HG03095 (cell line): Measurements from ENCODE around the gene C16orf86.

Source experiments
- ATAC-seq: cut with Tn5 transposase; IDR thresholded peaks from one replicate; pipeline ENCODE4 v1.9.1; 2021; ENCODE audit warnings: moderate library complexity; ENCODE audit not compliant: unreplicated experiment

Gene C16orf86, protein sequence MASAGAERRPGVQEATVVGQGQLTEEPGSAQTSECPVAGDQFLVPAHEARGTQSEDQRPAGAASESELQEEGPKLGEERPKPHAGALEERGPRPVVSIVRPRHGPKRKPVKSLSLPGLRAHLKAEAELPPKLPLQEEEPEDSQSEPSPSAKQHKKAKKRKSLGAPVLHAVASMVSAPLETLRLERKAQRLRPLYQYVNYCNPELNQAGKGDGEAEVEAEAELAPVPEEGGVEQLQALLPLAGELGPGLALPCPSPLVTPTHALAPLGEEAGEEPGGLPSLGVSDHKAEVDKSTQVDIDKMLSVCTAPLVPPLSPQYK

DNA sequence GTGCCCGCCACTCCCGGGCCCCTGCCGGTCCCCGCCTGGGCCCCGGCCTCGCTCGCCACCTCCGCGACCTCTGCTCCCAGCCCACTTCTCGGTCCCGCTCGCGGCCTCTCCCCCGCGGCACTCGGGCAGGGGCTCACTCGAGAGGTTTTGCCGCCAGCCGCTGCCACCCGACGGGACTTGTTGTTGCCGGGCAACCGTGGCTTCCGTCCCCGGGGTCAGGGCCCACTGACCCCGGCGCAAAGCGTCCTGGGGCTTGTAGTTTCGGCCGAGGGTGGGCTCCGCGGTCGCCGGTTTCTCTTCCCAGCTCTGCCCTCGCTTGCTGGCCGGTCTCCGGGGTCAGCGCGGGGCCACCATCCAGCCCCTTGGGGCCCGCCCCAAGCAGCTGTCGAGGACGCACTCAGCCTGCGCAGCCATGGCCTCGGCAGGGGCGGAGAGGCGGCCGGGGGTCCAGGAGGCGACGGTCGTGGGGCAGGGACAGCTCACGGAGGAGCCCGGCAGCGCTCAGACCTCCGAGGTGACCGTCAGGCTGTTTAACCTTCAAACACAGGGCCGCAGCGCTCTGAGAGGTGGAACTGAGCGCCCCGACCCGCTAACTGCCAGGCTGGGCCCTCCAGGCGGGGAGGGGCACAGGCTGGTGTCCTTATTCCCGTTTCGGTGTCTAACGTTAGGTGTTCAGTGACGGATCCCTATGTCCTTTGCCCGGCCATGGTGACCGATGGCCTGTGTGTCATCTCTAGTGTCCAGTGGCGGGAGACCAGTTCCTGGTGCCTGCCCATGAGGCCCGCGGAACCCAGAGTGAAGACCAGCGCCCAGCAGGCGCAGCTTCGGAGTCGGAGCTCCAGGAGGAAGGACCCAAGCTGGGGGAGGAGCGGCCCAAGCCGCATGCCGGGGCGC is at the start of gene C16orf86, which contains the start of gene ENKD1:
Gene C16orf86 (plus strand): TSS at position 256 of the 894 bp plus-strand sequence. CDS start 157 bp downstream, at position 413.
Gene ENKD1 (minus strand): TSS at position 192 of the 894 bp plus-strand sequence. CDS start 308 bp downstream, outside the sequence.
- peak; percentile 47 for ATAC-seq

DNA sequence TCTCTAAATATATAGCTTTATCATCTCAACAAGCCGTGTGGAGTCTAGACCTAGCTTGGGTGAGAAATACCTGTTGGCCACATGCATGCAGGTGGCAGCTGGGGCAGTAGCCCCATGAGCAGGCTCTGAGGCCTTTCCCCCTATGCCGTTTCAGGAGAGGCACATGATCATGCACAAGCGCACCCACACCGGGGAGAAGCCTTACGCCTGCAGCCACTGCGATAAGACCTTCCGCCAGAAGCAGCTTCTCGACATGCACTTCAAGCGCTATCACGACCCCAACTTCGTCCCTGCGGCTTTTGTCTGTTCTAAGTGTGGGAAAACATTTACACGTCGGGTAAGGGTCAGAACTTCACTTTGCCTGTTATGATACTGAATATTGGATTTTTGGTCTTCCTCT is 38.4 kb upstream of the C16orf86 start:
- no peak for ATAC-seq

DNA sequence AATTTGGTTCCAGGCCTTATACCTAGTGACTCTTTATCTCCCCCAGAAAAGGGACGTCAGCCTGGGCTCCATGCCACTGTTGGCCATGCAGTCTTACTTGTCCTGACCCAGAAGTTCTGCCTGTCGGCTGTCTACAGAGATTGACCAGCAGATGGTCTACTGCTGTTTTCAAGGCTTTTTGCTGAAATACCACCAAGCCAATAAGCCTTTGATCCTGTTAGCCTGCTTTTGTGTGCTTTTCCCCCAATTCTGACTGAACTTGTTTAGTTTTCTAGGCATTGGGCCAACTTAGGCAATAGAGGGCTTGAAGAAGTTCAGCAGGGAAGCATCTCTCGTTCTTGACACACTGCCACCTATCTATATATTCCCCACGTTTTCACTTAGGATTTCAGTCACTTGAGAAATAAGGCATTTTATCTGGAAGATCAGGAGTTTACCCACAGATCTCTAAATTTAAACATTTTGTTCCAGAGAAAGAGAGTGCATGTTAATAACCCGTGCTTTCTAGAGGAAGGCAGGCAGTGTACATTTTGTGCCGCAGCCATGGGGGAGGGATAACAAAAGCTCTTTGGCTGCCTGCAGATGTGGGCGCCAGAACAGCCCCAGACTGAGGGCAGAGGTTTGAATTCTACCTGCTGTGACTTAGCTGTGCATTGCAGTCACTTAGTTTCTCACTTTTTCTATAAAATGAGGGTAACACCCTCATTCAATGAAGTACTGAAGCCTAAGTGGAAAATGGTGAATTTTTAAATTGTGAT is 34.0 kb upstream of the C16orf86 start:
- no peak for ATAC-seq

DNA sequence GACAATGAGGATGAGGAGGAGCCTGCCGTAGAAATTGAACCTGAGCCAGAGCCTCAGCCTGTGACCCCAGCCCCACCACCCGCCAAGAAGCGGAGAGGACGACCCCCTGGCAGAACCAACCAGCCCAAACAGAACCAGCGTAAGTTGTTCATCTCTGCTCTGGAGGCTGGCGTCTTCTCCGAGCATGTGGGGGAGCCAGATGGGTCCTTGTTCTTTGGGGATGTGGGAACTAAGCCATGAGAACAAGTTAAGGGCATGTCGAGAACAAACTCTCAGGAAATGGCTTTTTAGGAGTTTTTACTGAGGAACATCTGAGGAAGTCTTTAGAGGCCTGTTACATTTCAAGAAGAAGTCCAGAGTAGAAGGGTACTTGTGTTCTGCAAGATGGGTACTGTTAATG is 29.9 kb upstream of the C16orf86 start:
- ATAC-seq: no peak

DNA sequence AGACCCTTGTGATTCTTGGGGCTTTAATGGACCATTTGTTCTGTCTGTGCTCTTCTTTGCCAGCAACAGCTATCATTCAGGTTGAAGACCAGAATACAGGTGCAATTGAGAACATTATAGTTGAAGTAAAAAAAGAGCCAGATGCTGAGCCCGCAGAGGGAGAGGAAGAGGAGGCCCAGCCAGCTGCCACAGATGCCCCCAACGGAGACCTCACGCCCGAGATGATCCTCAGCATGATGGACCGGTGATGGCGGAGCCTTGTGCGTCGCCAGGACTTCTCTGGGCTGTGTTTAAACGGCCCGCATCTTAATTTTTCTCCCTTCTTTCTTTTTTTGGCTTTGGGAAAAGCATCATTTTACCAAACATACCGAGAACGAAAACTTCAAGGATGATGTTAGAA is 29.0 kb upstream of the C16orf86 start:
- no peak for ATAC-seq

DNA sequence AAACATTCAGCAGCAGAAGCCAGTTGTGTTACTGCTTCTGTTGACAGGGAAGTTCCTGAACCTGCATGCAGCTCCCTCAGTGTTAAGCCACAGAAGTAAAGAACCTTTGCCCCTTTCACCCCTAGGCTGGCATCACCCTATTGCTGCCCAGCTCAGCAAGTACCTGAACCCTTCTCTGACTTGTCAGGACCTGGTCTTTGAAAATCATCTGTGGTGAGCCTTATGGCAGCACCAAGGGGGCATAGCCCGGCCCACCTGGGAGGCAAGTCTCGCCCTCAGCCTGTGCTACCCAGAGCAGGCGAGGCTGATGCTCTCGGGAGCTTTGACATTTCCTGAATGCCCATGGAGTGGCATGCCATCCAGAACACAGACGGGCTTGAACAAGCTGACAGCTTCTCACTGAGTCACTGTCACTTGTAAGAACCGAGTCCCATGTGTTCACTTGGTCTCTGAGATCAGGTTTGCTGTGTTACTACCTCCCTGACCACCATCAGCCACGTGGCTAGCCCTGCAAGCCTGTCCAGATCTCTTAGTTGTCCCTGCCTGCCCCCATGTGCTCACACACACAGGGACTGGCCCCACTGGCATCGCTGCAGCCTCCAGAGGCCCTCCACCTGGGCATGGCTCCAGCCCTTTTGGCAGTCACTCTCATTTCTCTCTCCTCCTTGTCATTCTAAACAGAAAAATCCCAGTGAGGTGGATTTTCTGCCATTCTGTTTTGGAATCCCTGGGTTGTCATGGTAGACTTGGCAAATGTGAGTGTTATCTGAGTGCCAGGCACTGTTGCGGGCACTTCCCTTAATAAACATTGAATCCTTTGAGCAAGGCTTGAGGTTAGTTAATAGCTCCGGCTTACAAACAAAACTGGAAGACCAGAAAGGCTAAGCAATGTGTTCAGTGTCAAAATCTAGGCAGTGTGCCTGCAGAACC is 24.6 kb upstream of the C16orf86 start:
- ATAC-seq: no peak

DNA sequence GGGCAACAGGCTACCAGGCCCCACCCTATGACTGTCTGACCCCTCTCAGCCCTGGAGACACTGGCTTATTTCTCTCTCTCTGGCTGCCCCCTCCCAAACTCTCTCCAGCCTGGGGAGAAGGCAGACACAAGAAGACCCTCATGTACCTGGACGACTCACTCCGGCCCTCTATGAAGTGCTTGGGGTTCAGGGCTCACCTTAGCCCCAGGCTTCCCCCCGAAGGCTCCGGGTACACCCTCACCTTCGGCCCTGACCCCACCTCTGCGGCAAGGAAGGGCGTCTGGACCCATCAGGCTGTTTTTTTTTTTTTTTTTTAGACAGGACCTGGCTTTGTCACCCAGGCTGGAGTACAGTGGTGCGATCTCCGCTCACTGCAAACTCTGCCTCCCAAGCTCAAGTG is 22.6 kb upstream of the C16orf86 start:
- ATAC-seq: no peak

DNA sequence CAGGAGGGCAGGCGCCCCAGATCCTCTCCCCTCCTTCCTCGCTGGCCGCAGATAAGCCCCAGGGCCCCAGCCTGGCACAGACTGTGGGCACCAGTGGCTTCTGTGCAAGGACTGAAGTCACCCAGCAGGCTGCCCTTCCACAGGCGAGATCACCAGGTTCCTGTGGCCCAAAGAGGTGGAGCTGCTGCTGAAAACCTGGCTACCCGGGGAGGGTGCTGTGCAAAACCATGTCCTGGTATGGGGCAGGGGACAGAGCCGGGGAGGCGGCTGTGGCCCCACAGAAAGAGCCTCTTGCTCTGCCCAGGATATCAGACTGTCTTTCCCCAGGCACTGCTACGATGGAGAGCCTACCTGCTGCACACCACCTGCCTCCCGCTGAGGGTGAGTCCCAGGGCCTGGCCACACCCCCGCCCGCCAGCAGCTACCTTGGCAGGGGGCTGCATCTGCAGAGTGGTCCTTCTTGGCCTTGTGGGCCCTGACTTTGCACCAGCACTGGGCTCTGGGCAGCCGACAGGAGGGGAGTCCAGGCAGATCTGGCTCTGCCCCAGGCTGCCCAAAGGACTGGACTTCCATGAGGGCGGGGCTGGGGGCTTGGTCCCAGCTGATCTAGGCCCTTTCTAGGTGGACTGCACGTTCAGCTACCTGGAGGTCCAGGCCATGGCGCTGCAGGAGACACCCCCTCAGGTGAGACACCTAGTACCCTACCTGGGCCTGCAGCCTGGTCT is 21.1 kb upstream of the C16orf86 start:
- no peak for ATAC-seq

DNA sequence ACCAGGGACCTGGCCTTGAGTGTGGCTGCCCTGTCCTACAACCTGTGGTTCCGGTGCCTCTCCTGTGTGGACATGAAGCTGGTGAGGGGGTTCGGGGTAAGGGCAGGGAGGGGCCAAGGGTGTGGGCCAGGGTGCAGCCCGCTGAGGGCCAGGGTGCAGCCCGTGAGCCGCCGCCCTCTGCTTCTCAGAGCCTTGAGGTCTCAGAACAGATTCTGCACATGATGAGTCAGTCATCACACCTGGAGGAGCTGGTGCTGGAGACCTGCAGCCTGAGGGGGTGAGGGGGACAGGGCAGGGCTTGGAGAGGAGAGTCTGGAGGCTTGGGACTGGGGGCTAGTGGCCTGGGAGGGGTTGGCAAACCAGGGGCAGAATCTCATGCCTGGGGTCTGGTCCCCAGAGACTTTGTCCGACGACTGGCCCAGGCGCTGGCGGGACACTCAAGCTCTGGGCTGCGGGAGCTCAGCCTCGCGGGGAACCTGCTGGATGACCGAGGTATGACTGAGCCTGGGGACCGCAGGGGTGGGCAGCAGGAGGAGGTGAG is 19.4 kb upstream of the C16orf86 start:
- no peak for ATAC-seq

DNA sequence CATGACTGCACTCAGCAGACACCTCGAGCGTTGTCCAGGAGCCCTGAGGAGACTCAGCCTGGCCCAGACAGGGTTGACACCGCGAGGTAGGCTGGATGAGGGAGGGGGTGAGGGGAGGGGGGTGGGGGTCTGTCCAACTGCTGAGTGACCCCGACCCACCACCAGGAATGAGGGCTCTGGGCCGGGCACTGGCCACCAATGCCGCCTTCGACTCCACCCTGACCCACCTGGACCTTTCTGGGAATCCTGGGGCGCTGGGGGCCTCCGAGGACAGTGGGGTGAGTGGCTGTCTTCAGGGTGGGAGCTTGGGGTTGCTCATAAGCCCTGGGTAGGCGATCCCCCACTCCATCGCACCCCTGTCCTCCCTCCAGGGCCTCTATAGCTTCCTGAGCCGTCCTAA is 18.9 kb upstream of the C16orf86 start:
- ATAC-seq: no peak

DNA sequence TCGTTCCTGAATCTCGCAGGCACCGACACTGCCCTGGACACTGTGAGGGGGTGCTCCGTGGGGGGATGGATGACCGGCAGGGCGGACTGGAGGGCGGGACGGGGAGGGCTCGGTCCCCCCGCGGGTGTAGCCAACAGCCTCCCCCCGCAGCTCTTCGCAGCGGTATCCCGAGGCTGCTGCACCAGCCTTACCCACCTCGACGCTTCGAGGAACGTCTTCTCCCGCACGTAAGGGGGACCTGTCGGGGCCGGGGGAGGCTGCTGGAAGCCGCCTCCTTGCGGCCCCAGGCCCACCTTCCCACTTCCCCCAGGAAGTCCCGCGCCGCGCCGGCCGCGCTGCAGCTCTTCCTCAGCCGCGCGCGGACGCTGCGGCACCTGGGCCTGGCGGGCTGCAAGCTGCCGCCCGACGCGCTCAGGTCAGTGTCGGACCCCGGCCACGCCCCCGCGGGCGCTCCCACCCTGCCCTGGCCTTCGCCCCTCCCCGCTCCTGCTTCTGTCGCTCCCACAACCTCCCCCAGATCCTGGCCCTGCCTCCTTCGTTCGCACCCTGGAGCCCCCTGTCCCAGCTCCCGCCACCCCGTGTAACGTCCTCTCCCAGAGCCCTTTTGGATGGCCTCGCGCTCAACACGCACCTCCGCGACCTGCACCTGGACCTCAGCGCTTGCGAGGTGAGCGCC is 18.4 kb upstream of the C16orf86 start:
- no peak for ATAC-seq

DNA sequence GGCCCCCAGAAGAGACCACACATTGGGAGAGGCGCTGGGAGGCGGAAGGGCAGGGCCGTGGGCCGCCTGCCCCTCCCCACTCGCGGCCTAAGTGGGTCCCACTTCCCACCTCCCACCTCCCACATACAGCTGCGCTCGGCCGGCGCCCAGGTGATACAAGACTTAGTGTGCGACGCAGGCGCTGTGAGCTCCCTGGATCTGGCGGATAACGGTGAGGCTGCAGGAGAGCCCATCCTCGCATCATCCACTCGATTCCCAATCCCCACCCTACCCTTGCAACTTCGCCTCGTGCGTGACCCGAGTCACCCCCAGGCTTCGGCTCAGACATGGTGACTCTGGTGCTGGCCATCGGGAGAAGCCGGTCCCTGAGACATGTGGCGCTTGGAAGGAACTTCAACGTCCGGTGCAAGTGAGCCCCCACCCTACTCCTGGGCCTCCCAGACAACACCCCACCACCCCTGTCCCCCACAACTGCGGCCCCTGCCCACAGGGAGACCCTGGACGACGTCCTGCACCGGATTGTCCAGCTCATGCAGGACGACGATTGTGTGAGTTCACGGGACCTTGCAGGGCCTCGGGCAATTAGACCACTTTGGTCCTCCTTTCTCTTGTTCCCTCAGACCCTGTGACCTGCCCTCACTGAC is 17.7 kb upstream of the C16orf86 start:
- no peak for ATAC-seq

DNA sequence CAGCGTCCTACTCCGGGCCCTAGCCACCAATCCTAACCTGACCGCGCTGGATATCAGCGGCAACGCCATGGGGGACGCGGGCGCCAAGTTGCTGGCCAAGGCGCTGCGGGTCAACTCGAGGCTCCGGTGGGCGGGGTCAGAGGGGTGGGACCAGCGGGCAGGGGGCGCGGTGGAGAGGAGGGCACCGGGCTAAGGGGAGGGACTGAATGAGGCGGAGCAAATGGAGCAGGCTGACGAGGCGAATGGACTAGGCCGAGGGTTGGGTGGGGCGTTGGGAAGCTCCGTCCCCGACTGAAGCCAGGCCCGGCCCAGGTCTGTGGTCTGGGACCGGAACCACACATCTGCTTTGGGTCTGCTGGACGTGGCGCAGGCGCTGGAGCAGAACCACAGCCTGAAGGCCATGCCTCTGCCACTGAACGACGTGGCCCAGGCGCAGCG is 17.1 kb upstream of the C16orf86 start:
- ATAC-seq: no peak

DNA sequence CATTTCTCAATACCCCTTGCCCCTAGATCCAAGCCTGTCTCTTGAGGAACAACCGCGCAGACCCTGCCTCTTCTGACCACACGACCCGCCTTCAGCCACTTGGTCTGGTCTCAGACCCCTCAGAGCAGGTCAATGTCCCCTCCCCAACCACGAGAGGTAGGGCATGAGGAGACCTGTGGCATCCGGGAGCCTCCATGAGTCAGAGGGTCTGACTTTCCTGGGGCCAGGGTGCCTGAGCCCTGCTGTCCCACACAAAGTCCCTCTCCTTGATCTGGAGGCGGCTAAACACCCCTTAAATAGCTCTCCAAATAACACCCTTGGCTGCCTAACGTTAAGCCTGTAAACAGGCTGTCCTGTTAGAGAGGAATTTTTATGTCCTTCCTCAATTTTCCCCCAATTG is 16.6 kb upstream of the C16orf86 start:
- ATAC-seq: no peak

DNA sequence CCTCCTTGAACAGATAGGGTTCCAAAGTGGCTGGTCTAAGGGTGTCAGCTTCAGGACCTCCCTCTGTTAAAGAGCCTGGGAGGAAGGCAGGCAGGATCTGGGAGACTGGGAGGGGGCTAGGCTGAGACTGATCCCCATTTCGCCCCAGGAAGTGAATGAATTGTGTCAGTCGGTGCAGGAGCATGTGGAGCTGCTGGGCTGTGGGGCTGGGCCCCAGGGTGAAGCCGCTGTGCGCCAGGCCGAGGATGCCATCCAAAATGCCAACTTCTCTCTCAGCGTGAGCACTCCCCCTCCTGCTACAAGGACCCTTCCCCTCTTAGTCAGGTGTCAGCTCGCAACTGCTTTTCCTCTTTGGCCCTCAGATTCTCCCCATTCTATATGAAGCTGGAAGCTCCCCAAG is 15.6 kb upstream of the C16orf86 start:
- no peak for ATAC-seq

DNA sequence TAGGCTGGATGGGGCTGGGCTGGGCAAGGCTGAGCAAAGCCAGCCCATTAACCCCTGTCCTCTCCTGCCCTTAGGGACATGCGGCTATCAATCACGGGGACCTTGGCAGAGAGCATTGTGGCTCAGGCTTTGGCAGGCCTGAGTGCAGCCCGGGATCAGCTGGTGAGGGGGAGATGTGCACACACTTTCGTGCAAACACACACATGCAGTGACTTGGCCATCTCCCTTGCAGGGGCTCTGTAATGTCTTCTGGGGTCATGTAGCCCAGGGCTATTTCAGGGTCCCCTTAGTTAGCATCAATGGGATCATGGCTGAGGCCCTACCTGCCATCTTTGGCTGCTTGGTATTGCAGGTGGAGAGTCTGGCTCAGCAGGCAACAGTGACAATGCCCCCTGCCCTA is 14.8 kb upstream of the C16orf86 start:
- ATAC-seq: no peak

DNA sequence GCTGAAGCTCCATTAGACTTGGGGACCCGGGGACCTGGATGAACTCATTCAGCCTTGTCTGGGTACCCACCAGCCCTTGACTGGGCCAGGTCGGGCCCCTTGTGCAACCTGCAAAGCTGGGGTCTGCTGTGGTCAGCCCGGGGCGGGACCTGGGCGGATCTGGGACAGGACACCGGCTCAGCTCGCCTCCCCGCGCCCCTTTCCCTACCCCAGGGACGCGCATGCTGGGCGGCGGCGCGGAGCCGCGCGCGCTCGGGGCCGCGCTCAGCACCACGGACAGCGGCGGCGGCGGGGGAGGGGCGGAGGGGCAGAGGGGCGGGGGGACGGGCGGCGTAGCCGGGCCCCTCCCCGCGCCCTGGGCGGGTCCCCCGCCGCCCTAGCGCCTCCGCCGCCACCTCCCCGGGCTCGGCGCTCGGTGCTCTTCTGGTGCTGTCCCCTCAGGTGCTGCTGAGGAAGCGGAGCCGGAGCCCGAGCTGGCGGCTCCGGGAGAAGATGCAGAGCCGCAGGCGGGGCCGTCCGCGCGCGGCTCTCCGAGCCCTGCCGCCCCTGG is 14.0 kb upstream of the C16orf86 start:
- ATAC-seq: no peak
